Smooth muscle cell (in vitro differentiated cells): Measurements from ENCODE around the gene MLPH. TPM values are rescaled to one million over a fixed set of nuclear protein-coding genes. Genes with fewer than 3 reads are reported as not detected.
"Not testable (repeated sequence)": the region's sequence is repeated elsewhere in the genome, so short reads cannot be mapped to it uniquely, and the experiment has no call there.

Source experiments
- DNase-seq: peaks from one replicate; lab custom pipeline; 2025; ENCODE audit not compliant: unreplicated experiment; lab: John Stamatoyannopoulos, UW
- H2AFZ ChIP-seq: fragments of 200-600 bp; sonication (generic); 2 replicates; pipeline ENCODE4 v1.6.0; 2016; ENCODE audit warnings: antibody characterized with exemption, low read depth, mild to moderate bottlenecking
- H3F3A ChIP-seq: fragments of 200-600 bp; sonication (generic); 2 replicates; pipeline ENCODE4 v1.6.0; 2017; ENCODE audit warnings: antibody characterized with exemption, low read depth
- H3K27ac ChIP-seq: fragments of 200-600 bp; sonication (generic); 2 replicates; pipeline ENCODE4 v1.5.1; 2016; ENCODE audit warnings: low read depth, mild to moderate bottlenecking
- H3K27me3 ChIP-seq: fragments of 200-600 bp; sonication (generic); 2 replicates; pipeline ENCODE4 v1.6.1; 2016; ENCODE audit warnings: low read depth, mild to moderate bottlenecking
- H3K36me3 ChIP-seq: fragments of 200-600 bp; sonication (generic); 2 replicates; pipeline ENCODE4 v1.5.1; 2016; ENCODE audit warnings: low read depth
- H3K4me1 ChIP-seq: fragments of 200-600 bp; sonication (generic); 2 replicates; pipeline ENCODE4 v1.5.1; 2016; ENCODE audit warnings: low read depth
- H3K4me2 ChIP-seq: fragments of 200-600 bp; sonication (generic); 2 replicates; pipeline ENCODE4 v1.6.0; 2016; ENCODE audit warnings: mild to moderate bottlenecking
- H3K4me3 ChIP-seq: fragments of 200-600 bp; sonication (generic); 2 replicates; pipeline ENCODE4 v1.5.1; 2016; ENCODE audit warnings: mild to moderate bottlenecking
- H3K79me2 ChIP-seq: fragments of 200-600 bp; sonication (generic); 2 replicates; pipeline ENCODE4 v1.6.0; 2016; ENCODE audit warnings: low read depth, mild to moderate bottlenecking
- H3K9ac ChIP-seq: fragments of 200-600 bp; sonication (generic); 2 replicates; pipeline ENCODE4 v1.6.0; 2016; ENCODE audit warnings: low read depth
- H3K9me3 ChIP-seq: fragments of 200-600 bp; sonication (generic); replicated peaks from 2 replicates; pipeline ENCODE4 v1.5.1; 2016; ENCODE audit warnings: low read depth
- H4K20me1 ChIP-seq: fragments of 200-600 bp; sonication (generic); 2 replicates; pipeline ENCODE4 v1.6.0; 2016; ENCODE audit warnings: low read depth
- WGBS: methylation state at CpG from one replicate; pipeline ENCODE4 v1.1.7; 2016; ENCODE audit warnings: low lambda C conversion rate; 5-methylcytosine and 5-hydroxymethylcytosine counted together
- polyA plus RNA-seq: library from polyadenylated mRNA; unstranded; fragments of >200 nt; fragmentation: Nextera tagmentation; extraction: Ambion mirVana; gene quantifications from 2 replicates; pipeline ENCODE4 v1.2.1, GENCODE V29; 2016
- total RNA-seq: library from RNA; depleted of rRNA; stranded (reverse); fragments of >200 nt; gene quantifications from 2 replicates; pipeline ENCODE4 v1.2.3, GENCODE V29; 2014
- TF ChIP-seq, protein P1 (sequence below): fragments of 200-600 bp; sonication (generic); IDR thresholded peaks from 2 replicates; pipeline ENCODE4 v1.5.1; 2017; ENCODE audit warnings: borderline replicate concordance, mild to moderate bottlenecking, antibody characterized with exemption; ENCODE audit not compliant: insufficient read depth, poor library complexity, severe bottlenecking

Gene MLPH
- total and polyA plus RNA-seq, 2 experiments from 2014 or later: 32.8 to 36.4 TPM

GRCh38 chr2:237592425-237592980 lies 105.5 kb downstream of the MLPH start:
- no peak overlapping the region for H3K4me3 ChIP-seq
- H3K4me1 ChIP-seq: peaks cover 24% of the 10 kb centered on the region
- H3K79me2 ChIP-seq: no peaks in the 10 kb centered on the region
- no peaks in the 10 kb centered on the region for H4K20me1 ChIP-seq
- H3K27me3 ChIP-seq: no peaks in the 10 kb centered on the region
- no peaks in the 10 kb centered on the region for H3K36me3 ChIP-seq
- peaks cover 3% of the 10 kb centered on the region for H3F3A ChIP-seq
- 94% methylated on average over 18 of the region's 18 CpGs for WGBS
- no peak overlapping the region for H2AFZ ChIP-seq
- TF ChIP-seq, protein P1, sequence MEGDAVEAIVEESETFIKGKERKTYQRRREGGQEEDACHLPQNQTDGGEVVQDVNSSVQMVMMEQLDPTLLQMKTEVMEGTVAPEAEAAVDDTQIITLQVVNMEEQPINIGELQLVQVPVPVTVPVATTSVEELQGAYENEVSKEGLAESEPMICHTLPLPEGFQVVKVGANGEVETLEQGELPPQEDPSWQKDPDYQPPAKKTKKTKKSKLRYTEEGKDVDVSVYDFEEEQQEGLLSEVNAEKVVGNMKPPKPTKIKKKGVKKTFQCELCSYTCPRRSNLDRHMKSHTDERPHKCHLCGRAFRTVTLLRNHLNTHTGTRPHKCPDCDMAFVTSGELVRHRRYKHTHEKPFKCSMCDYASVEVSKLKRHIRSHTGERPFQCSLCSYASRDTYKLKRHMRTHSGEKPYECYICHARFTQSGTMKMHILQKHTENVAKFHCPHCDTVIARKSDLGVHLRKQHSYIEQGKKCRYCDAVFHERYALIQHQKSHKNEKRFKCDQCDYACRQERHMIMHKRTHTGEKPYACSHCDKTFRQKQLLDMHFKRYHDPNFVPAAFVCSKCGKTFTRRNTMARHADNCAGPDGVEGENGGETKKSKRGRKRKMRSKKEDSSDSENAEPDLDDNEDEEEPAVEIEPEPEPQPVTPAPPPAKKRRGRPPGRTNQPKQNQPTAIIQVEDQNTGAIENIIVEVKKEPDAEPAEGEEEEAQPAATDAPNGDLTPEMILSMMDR: no peak
- no peak for DNase-seq
- no peak overlapping the region for H3K27ac ChIP-seq
- no peak overlapping the region for H3K9ac ChIP-seq
- no peaks in the 10 kb centered on the region for H3K9me3 ChIP-seq
- no peak overlapping the region for H3K4me2 ChIP-seq

- Histone ChIP-seq H3K4me3 (no peak overlapping the region), H3K36me3 (no peaks in the 10 kb centered on the region), H3K27me3 (no peaks in the 10 kb centered on the region), H3K79me2 (no peaks in the 10 kb centered on the region), H3K9me3 (no peaks in the 10 kb centered on the region), H3K27ac (no peak overlapping the region), H3K4me2 (no peak overlapping the region), H3F3A (peaks cover 3% of the 10 kb centered on the region), H4K20me1 (no peaks in the 10 kb centered on the region), H2AFZ (no peak overlapping the region), H3K4me1 (peaks cover 24% of the 10 kb centered on the region), H3K9ac (no peak overlapping the region)
- TF ChIP-seq, protein P1: no peak
- 70% methylated on average over 10 of the region's 10 CpGs for WGBS
- DNase-seq: no peak
These were observed 106.0 kb downstream of the MLPH start for GRCh38 chr2:237593036-237593435.

DNA sequence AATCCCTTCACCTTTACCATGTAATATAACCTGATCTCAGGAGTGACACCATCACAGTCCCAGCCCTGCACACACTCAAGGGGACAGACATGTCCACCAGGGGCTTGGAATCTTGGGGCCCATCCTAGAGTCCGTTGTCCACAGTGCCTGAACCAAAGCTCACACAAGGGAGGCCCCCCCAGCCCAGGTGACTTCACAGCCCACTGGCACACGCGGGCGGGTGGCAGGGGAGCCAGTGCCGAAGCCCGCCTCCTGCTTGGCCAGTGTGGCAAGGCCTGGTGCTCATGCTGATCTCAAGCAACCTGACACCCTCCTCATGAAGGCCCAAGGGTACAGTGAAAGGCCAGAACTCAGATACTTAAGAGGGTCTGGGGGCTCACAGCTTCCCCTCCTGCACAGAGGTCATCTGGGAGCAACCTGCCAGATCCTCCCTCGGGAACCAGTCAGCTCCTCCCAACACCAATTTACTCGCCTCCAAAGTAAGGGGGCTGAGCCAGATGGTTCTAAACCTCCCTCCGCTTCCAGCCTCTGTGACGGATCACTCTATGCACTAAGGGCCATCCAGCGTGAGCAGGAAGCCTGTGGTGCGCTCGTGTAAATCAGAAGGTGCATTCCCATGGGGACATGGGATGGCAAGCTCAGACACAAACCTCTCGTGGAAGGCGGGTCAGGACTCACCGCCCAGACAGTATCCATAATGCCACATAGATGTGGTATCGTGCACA lies 106.7 kb downstream of the MLPH start:
- DNase-seq: no peak
- Histone ChIP-seq H3K79me2 (no peaks in the 10 kb centered on the region), H3F3A (peaks cover 6% of the 10 kb centered on the region), H3K4me2 (peak overlapping the region; percentile 68), H3K9me3 (no peaks in the 10 kb centered on the region), H3K4me1 (peaks cover 24% of the 10 kb centered on the region), H2AFZ (no peak overlapping the region), H4K20me1 (no peaks in the 10 kb centered on the region), H3K9ac (no peak overlapping the region), H3K4me3 (no peak overlapping the region), H3K36me3 (no peaks in the 10 kb centered on the region), H3K27me3 (no peaks in the 10 kb centered on the region), H3K27ac (peak overlapping the region; percentile 52)
- TF ChIP-seq, protein P1: no peak
- 87% methylated on average over 17 of the region's 17 CpGs for WGBS

- H3K79me2 ChIP-seq: no peaks in the 10 kb centered on the region
- no peak for DNase-seq
- peaks cover 24% of the 10 kb centered on the region for H3K4me1 ChIP-seq
- no peak overlapping the region for H3K9ac ChIP-seq
- TF ChIP-seq, protein P1: no peak
- no peaks in the 10 kb centered on the region for H3K36me3 ChIP-seq
- H2AFZ ChIP-seq: no peak overlapping the region
- no peaks in the 10 kb centered on the region for H4K20me1 ChIP-seq
- H3K9me3 ChIP-seq: no peaks in the 10 kb centered on the region
- peak overlapping the region; percentile 68 for H3K4me2 ChIP-seq
- no peak overlapping the region for H3K4me3 ChIP-seq
- no peaks in the 10 kb centered on the region for H3K27me3 ChIP-seq
- H3K27ac ChIP-seq: peak overlapping the region; percentile 52
- peaks cover 9% of the 10 kb centered on the region for H3F3A ChIP-seq
- 19% methylated on average over 5 of the region's 5 CpGs for WGBS
These were observed 107.4 kb downstream of the MLPH start for GRCh38 chr2:237594514-237594871.

DNA sequence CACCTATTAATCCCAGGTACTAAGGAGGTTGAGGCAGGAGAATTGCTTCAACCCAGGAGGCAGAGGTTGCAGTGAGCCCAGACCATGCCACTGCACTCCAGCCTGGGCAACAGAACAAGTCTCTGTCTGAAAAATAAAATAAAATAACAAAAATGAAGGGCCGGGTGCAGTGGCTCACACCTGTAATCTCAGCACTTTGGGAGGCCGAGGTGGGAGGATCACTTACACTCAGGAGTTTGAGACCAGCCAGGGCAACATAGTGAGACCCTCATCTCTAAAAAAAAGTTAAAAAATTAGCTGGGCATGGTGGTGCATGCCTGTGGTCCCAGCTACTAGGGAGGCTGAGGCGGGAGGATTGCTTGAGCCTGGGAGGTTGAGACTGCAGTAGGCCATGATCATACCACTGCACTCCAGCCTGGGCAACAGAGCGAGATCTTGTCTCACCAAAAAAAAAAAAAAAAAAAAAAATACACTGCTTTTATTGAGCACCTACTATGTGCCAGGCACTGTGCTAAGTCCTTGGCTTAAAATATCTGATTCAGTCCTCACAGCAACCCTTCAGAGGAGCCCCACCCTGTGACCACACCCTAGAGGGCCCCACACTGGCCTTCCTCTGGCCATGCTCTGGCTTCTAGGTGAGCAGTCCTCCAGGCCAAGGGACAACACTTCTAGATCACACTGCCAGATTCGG lies 108.9 kb downstream of the MLPH start:
- not testable (repeated sequence) for H3K79me2 ChIP-seq, H3K27ac ChIP-seq, H2AFZ ChIP-seq, DNase-seq, H3K36me3 ChIP-seq, H3K9ac ChIP-seq, H3K4me3 ChIP-seq, H3K4me2 ChIP-seq, H4K20me1 ChIP-seq, H3K27me3 ChIP-seq, H3K9me3 ChIP-seq
- peaks cover 14% of the 10 kb centered on the region for H3F3A ChIP-seq
- peaks cover 35% of the 10 kb centered on the region for H3K4me1 ChIP-seq
- 98% methylated on average over 3 of the region's 5 CpGs for WGBS
